GM10266 (cell line): ENCODE data around the gene ASTN2.
"Not testable (repeated sequence)": the region's sequence is repeated elsewhere in the genome, so short reads cannot be mapped to it uniquely, and the experiment has no call there.

Experiments used
- DNase-seq: peaks from one replicate; pipeline ENCODE4 v3.0.0; 2012; ENCODE audit errors: extremely low spot score
- TF ChIP-seq, protein P1 (sequence below): IDR thresholded peaks from 2 replicates; pipeline ENCODE4 v1.5.1; 2012; ENCODE audit warnings: mild to moderate bottlenecking, low read depth; ENCODE audit not compliant: control insufficient read depth, insufficient read depth; ENCODE audit errors: missing control alignments

The ASTN2 gene

DNA sequence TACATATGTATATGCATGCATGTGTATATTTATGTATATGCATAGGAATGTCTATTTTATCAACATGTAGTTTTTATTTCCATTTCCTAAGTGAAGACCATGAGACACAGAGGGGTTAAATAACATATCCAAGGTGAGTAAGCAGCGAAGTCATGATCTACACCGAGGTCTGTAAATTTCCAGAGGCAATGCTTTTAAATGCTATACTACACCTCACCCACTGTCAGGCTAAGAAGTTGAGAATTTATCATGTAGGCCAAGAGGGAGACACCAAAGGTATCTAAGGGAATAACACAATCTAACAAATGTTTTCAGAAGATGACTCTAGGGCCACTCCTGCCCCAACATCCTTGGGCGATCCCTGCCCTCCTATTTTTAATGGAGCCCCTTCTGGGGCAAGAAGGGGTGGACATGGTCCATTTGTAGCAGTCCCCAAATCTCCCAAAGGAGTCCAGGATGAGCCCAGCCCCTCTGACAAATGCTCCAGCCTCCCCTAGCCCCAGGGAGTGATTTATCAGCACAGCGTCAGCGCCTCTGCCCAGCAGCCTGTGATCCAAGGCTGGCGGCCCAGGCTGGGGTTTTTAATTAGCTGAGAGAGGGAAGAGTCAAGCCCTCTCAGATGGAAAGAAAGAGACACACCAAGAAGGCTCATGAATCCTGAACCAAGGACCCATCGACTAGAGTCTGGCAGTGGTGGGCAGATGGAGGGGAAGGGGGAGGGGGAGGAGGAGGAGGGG lies 339.9 kb downstream of the ASTN2 start:
- DNase-seq = no peak
- TF ChIP-seq, protein P1, sequence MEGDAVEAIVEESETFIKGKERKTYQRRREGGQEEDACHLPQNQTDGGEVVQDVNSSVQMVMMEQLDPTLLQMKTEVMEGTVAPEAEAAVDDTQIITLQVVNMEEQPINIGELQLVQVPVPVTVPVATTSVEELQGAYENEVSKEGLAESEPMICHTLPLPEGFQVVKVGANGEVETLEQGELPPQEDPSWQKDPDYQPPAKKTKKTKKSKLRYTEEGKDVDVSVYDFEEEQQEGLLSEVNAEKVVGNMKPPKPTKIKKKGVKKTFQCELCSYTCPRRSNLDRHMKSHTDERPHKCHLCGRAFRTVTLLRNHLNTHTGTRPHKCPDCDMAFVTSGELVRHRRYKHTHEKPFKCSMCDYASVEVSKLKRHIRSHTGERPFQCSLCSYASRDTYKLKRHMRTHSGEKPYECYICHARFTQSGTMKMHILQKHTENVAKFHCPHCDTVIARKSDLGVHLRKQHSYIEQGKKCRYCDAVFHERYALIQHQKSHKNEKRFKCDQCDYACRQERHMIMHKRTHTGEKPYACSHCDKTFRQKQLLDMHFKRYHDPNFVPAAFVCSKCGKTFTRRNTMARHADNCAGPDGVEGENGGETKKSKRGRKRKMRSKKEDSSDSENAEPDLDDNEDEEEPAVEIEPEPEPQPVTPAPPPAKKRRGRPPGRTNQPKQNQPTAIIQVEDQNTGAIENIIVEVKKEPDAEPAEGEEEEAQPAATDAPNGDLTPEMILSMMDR = no peak

DNA sequence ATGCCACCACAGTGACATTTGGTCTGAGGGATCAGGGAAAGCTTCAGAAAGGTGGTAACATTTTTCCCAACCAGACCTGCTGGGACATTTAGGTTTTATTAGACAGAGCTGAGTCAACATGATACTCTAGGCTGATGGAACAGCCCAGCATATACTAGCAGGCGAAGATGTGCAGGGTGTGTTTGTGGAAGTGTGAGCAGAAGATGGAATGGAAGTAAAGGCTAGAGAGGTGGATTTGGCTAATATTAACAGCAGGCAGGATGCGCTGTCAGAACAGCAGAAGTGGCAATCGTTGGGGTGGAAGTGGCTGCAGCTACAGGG lies 340.6 kb downstream of the ASTN2 start:
- no peak for DNase-seq
- TF ChIP-seq, protein P1 = no peak

DNA sequence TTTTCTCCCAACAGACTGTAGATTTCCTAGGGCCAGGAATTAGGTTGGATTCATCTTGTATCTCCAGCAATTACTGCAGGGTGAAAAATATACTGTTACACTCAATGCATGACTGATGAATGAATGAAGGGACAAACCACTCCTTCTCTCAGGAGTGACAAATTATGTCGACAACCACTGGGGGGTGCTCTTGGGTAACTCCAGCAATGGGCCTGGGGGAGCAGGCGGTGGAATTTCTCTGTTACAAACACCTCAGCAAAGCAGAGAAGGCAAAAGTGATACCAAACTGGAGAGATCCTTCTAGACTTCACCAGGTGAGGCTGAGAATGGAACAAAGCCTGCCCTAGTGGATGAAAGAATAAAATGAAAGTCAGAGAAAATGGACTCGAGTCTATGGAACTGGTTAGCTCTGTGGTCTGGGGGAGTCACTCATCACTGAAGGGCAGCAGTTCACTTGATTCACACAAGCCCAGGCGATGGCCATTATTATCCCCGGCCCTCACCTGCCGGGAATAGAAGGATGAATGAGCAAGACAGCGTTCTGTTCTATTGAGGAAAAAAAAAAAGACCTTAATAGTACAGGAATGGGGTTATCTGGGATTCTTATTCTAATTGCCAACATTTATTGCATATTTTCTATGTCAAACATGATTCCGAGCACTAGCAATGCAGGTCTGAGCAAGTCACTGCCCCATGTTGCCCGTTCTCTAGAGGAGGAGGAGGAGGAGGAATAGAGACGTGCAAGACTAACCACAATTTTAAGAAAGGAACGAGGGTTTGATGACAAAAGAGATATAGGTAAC lies 341.1 kb downstream of the ASTN2 start:
- peak; percentile 50 for DNase-seq
- TF ChIP-seq, protein P1 = peak; percentile 49

DNA sequence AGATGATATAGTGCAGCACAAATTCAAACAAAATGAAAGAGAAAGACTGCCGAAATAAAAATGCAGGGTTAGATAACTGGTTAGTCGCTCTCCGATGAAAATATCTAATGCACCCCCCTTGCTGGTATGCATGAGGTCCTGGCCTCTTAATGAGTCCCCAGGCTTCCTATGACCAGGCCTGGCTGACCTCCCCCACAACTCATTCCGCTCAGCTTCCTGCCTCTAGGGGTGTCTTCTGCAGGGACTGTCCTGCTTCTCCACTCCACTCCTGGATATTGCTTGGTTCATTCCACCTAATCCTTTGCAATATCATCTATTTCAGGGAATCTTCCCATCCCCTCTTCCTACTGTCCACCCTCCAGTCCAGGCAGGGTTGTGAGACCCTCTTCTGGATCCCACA lies 341.8 kb downstream of the ASTN2 start:
- DNase-seq = no peak
- TF ChIP-seq, protein P1 = no peak

DNA sequence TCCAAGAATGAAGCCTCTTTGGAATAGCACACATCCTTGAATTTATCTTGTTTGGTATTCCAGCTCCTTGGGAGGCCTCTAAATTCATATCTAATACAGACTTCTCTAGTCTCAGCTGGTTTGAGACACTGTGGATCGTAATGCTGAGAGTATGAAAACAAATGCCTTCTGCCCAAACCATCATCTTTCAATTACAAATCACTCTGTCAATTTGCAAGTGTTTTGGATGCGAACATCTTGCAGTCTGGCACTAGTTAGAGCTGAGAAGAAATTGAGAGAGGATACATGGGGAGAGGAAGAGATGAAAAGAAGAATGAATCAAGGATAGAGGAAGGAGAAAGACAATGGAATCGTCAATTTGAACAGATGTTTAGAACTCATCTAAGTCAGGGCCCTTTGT lies 342.6 kb downstream of the ASTN2 start:
- no peak for DNase-seq
- TF ChIP-seq, protein P1 = no peak

DNA sequence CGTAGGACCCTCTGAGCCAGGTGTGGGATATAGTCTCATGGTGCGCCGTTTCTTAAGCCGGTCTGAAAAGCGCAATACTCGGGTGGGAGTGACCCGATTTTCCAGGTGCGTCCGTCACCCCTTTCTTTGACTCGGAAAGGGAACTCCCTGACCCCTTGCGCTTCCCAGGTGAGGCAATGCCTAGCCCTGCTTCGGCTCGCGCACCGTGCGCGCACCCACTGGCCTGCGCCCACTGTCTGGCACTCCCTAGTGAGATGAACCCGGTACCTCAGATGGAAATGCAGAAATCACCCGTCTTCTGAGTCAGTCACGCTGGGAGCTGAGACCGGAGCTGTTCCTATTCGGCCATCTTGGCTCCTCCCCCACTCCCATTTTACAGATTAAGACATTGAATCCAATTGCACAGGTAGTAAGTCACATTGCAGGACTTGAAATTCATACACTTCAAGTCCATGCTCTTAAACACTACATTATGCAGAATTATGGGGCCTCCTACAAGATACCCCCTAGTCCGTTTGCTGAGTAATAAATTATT lies 343.1 kb downstream of the ASTN2 start:
- not testable (repeated sequence) for DNase-seq

DNA sequence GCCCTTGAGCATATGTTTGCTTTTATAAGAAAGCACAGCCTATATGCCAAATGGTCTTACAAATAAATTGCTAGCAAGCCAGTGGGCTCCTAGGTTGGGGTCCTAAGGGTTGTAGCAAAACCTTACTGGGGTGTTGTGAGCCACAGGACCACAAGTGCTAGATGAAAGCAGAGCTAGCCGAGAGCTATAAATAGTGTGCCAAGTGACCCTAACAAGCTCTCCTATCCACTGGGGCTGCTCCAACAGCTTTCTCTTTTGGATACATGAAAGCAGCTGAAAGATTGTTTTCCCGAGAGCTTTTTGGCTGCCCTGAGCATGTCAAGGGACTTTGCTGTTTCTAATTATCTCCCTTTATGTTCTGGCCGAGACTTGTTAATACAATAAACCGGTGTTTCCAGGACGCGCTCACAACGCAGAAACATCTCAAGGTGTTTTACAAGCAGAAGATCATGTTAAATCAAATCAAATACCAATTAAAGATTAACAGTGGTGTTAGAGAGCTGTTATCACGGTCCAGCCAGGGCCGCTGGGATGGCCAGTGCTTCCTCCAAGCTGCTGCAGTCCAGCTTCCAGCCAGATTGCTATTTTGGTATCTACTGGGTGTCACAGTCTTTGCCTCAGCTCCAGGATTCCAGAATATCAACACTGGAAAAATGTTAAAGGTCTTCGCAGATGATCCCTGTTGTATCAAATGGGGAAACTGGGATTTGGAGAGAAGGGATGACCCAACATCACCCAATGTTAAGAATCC lies 351.0 kb downstream of the ASTN2 start:
- TF ChIP-seq, protein P1 = no peak
- DNase-seq = no peak
